Ammon's horn (tissue), 1 donor: ENCODE measurements around the gene SIRT3.

Source experiments
- DNase-seq: peaks from one replicate; pipeline ENCODE4 v3.0.0-alpha.2; 2016; ENCODE audit warnings: low spot score

The SIRT3 gene

GRCh38 chr11:215581-216037 is 20.5 kb downstream of the SIRT3 start:
- no peak for DNase-seq

GRCh38 chr11:214083-214482 is 22.1 kb downstream of the SIRT3 start:
- DNase-seq = no peak

- no peak for DNase-seq
Measured at GRCh38 chr11:213111-213510, 23.0 kb downstream of the SIRT3 start.

GRCh38 chr11:212150-213100 is 23.7 kb downstream of the SIRT3 start:
- no peak for DNase-seq

- no peak for DNase-seq
Measured at GRCh38 chr11:211741-212140, 24.4 kb downstream of the SIRT3 start.

- no peak for DNase-seq
Measured at GRCh38 chr11:211295-211694, 24.8 kb downstream of the SIRT3 start.

- DNase-seq = no peak
Measured at GRCh38 chr11:210803-211180, 25.4 kb downstream of the SIRT3 start.

- no peak for DNase-seq
Measured at GRCh38 chr11:210122-210802, 25.9 kb downstream of the SIRT3 start.

GRCh38 chr11:209275-210121 is 26.6 kb downstream of the SIRT3 start:
- no peak for DNase-seq

GRCh38 chr11:208917-209260 is 27.3 kb downstream of the SIRT3 start:
- no peak for DNase-seq

- peak; percentile 72 for DNase-seq
Measured at GRCh38 chr11:208181-208916, 27.8 kb downstream of the SIRT3 start.

- no peak for DNase-seq
Measured at GRCh38 chr11:207863-208180, 28.3 kb downstream of the SIRT3 start.

GRCh38 chr11:207208-207862 is 28.8 kb downstream of the SIRT3 start, which contains the start of the genes BET1L and RIC8A:
BET1L (minus strand) TSS chr11:207399; CDS start chr11:207321, 78 bp downstream.
RIC8A (plus strand) TSS chr11:207708; CDS start chr11:208855, 1,147 bp downstream.
- peak; percentile 99 for DNase-seq

GRCh38 chr11:206526-207207 is 29.5 kb downstream of the SIRT3 start:
- DNase-seq = no peak

GRCh38 chr11:206002-206384 is 30.1 kb downstream of the SIRT3 start:
- no peak for DNase-seq

GRCh38 chr11:205221-206001 is 30.7 kb downstream of the SIRT3 start:
- DNase-seq = no peak

GRCh38 chr11:204587-205109 is 31.5 kb downstream of the SIRT3 start:
- no peak for DNase-seq

GRCh38 chr11:203945-204586 is 32.1 kb downstream of the SIRT3 start:
- no peak for DNase-seq
